Measurements from ENCODE around the gene POLR2E. TPM values are rescaled to one million over a fixed set of nuclear protein-coding genes. Genes with fewer than 3 reads are reported as not detected.

Gene POLR2E
- total and polyA plus RNA-seq, 9 of the 15 experiments (the other 6 are each of a cell fraction or from before 2014, with no cell fraction given), result 3.4 to 413 (median 244) TPM

GRCh38 chr19:1105008-1105872, 10.1 kb upstream of the POLR2E start (continued):
- TF ChIP-seq, protein P1, sequence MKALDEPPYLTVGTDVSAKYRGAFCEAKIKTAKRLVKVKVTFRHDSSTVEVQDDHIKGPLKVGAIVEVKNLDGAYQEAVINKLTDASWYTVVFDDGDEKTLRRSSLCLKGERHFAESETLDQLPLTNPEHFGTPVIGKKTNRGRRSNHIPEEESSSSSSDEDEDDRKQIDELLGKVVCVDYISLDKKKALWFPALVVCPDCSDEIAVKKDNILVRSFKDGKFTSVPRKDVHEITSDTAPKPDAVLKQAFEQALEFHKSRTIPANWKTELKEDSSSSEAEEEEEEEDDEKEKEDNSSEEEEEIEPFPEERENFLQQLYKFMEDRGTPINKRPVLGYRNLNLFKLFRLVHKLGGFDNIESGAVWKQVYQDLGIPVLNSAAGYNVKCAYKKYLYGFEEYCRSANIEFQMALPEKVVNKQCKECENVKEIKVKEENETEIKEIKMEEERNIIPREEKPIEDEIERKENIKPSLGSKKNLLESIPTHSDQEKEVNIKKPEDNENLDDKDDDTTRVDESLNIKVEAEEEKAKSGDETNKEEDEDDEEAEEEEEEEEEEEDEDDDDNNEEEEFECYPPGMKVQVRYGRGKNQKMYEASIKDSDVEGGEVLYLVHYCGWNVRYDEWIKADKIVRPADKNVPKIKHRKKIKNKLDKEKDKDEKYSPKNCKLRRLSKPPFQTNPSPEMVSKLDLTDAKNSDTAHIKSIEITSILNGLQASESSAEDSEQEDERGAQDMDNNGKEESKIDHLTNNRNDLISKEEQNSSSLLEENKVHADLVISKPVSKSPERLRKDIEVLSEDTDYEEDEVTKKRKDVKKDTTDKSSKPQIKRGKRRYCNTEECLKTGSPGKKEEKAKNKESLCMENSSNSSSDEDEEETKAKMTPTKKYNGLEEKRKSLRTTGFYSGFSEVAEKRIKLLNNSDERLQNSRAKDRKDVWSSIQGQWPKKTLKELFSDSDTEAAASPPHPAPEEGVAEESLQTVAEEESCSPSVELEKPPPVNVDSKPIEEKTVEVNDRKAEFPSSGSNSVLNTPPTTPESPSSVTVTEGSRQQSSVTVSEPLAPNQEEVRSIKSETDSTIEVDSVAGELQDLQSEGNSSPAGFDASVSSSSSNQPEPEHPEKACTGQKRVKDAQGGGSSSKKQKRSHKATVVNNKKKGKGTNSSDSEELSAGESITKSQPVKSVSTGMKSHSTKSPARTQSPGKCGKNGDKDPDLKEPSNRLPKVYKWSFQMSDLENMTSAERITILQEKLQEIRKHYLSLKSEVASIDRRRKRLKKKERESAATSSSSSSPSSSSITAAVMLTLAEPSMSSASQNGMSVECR (CRISPR knock-in tag; IDR thresholded peaks at IDR 0.05), result no peak; the same call in 1 of the 2 replicates
- TF ChIP-seq TSC22D4 (tag; IDR thresholded peaks at IDR 0.05) (no peak), KLF13 (tag; IDR thresholded peaks at IDR 0.05; ENCODE audit: borderline replicate concordance, low read depth) (peak; percentile 57; the same call in 1 of the 2 replicates), MAX (CRISPR knock-in tag; IDR thresholded peaks at IDR 0.05) (peak; percentile 76), ZNF197 (CRISPR knock-in tag; IDR thresholded peaks at IDR 0.05; ENCODE audit: low read depth) (no peak), NRF1 (conservative IDR thresholded peaks at IDR 0.05 in 1 of 2, IDR thresholded peaks at IDR 0.05 in 1 of 2) (0 out of 4 replicates have a peak, but pooled peaks of 1 of the 2 experiments have one; percentile 5), RBM22 (IDR thresholded peaks at IDR 0.05; ENCODE audit: low read depth, low read length, poor library complexity, severe bottlenecking) (peak; percentile 63), ZBTB33 (CRISPR knock-in tag; IDR thresholded peaks at IDR 0.05) (peak; percentile 4; the same call in 1 of the 2 replicates)

Measured in K562 (cell line).